ENCODE data around the gene DISC1.

DNA sequence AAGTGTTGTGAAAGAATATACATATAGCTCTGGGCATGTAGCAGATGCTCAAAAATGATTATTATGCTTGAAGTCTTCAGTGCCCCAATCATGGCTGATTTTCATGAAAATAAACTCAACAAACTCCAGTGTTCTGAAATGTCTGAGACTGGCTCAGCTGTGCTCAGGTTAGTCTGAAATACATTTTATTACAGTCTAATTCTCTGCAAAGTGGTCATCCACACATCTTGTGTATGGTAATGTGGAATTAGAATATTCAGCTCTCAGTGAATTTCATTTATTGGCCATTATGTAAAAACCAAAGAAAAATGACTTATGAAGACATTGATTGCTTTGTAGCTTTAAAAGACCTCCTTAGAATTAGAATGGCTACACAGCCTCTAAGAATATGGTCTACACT lies 109.9 kb downstream of the DISC1 start:
- TF ChIP-seq, protein P1, sequence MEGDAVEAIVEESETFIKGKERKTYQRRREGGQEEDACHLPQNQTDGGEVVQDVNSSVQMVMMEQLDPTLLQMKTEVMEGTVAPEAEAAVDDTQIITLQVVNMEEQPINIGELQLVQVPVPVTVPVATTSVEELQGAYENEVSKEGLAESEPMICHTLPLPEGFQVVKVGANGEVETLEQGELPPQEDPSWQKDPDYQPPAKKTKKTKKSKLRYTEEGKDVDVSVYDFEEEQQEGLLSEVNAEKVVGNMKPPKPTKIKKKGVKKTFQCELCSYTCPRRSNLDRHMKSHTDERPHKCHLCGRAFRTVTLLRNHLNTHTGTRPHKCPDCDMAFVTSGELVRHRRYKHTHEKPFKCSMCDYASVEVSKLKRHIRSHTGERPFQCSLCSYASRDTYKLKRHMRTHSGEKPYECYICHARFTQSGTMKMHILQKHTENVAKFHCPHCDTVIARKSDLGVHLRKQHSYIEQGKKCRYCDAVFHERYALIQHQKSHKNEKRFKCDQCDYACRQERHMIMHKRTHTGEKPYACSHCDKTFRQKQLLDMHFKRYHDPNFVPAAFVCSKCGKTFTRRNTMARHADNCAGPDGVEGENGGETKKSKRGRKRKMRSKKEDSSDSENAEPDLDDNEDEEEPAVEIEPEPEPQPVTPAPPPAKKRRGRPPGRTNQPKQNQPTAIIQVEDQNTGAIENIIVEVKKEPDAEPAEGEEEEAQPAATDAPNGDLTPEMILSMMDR (IDR thresholded peaks at IDR 0.05): no peak
- no peak for TF ChIP-seq POLR2A (IDR thresholded peaks at IDR 0.05)
